Mesothelial cell of epicardium (in vitro differentiated cells): ENCODE data around the gene TFF2. TPM values are rescaled to one million over a fixed set of nuclear protein-coding genes. Genes with fewer than 3 reads are reported as not detected.
A peak's percentile ranks its signal among the peaks of the same experiment; 100 is the strongest.

ENCODE experiments used
- DNase-seq, 2 experiments: peaks; one replicate each; pipeline ENCODE4 v3.0.0; 2021; ENCODE audit warnings: low spot score in 2 of 2; ENCODE audit not compliant: unreplicated experiment in 2 of 2
- H3K27ac Mint-ChIP-seq: 2 replicates; pipeline ENCODE4 v1.8.0; 2021; ENCODE audit warnings: mixed read lengths
- H3K27me3 Mint-ChIP-seq: 2 replicates; pipeline ENCODE4 v1.8.0; 2021; ENCODE audit warnings: low read depth, mixed read lengths
- H3K36me3 Mint-ChIP-seq: 2 replicates; pipeline ENCODE4 v1.8.0; 2021; ENCODE audit warnings: mixed read lengths
- H3K4me1 Mint-ChIP-seq: 2 replicates; pipeline ENCODE4 v1.8.0; 2021; ENCODE audit warnings: mixed read lengths
- H3K4me3 Mint-ChIP-seq: 2 replicates; pipeline ENCODE4 v1.8.0; 2021; ENCODE audit warnings: mild to moderate bottlenecking, moderate library complexity, mixed read lengths
- H3K9me3 Mint-ChIP-seq: 2 replicates; pipeline ENCODE4 v1.8.0; 2021; ENCODE audit warnings: mixed read lengths
- total RNA-seq: library from RNA; stranded (reverse); gene quantifications from 3 replicates; pipeline ENCODE4 v1.2.1, GENCODE V29; 2021
- TF ChIP-seq, protein P1 (sequence below): fragments of 200-600 bp; sonication (generic); IDR thresholded peaks from one replicate; pipeline ENCODE4 v1.5.0; 2021; ENCODE audit warnings: antibody characterized with exemption; ENCODE audit not compliant: unreplicated experiment

Gene TFF2
- total RNA-seq, 1 donor from 2014 or later, result not detected

GRCh38 chr21:42352441-42353095 lies 1.8 kb upstream of the TFF2 start:
- no peak overlapping the region for H3K27ac Mint-ChIP-seq
- peaks cover 22% of the 10 kb centered on the region for H3K27me3 Mint-ChIP-seq
- TF ChIP-seq, protein P1, sequence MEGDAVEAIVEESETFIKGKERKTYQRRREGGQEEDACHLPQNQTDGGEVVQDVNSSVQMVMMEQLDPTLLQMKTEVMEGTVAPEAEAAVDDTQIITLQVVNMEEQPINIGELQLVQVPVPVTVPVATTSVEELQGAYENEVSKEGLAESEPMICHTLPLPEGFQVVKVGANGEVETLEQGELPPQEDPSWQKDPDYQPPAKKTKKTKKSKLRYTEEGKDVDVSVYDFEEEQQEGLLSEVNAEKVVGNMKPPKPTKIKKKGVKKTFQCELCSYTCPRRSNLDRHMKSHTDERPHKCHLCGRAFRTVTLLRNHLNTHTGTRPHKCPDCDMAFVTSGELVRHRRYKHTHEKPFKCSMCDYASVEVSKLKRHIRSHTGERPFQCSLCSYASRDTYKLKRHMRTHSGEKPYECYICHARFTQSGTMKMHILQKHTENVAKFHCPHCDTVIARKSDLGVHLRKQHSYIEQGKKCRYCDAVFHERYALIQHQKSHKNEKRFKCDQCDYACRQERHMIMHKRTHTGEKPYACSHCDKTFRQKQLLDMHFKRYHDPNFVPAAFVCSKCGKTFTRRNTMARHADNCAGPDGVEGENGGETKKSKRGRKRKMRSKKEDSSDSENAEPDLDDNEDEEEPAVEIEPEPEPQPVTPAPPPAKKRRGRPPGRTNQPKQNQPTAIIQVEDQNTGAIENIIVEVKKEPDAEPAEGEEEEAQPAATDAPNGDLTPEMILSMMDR, result no peak
- H3K4me3 Mint-ChIP-seq, result no peak overlapping the region
- no peaks in the 10 kb centered on the region for H3K4me1 Mint-ChIP-seq
- H3K9me3 Mint-ChIP-seq, result peaks cover 28% of the 10 kb centered on the region
- H3K36me3 Mint-ChIP-seq, result no peaks in the 10 kb centered on the region
- no peak for DNase-seq

- Mint-ChIP-seq H3K4me3 (no peak overlapping the region), H3K36me3 (no peaks in the 10 kb centered on the region), H3K4me1 (no peaks in the 10 kb centered on the region), H3K27me3 (peaks cover 24% of the 10 kb centered on the region), H3K27ac (no peak overlapping the region), H3K9me3 (peaks cover 21% of the 10 kb centered on the region)
- DNase-seq, result no peak
- TF ChIP-seq, protein P1, result no peak
Observed at GRCh38 chr21:42351626-42352440, 1.0 kb upstream of the TFF2 start.

GRCh38 chr21:42350318-42350910 lies 380 bp downstream of the TFF2 start:
- no peaks in the 10 kb centered on the region for H3K4me1 Mint-ChIP-seq
- H3K27me3 Mint-ChIP-seq, result peaks cover 22% of the 10 kb centered on the region
- peak in 1 of 2 experiments; percentile 22 for DNase-seq
- no peak overlapping the region for H3K27ac Mint-ChIP-seq
- H3K36me3 Mint-ChIP-seq, result no peaks in the 10 kb centered on the region
- H3K9me3 Mint-ChIP-seq, result peaks cover 9% of the 10 kb centered on the region
- TF ChIP-seq, protein P1, result no peak
- H3K4me3 Mint-ChIP-seq, result no peak overlapping the region

- no peaks in the 10 kb centered on the region for H3K36me3 Mint-ChIP-seq
- no peaks in the 10 kb centered on the region for H3K4me1 Mint-ChIP-seq
- no peak overlapping the region for H3K27ac Mint-ChIP-seq
- peaks cover 4% of the 10 kb centered on the region for H3K9me3 Mint-ChIP-seq
- no peak for DNase-seq
- no peak overlapping the region for H3K4me3 Mint-ChIP-seq
- H3K27me3 Mint-ChIP-seq, result peaks cover 22% of the 10 kb centered on the region
- TF ChIP-seq, protein P1, result no peak
Observed at GRCh38 chr21:42349420-42350317, 1.1 kb downstream of the TFF2 start.

DNA sequence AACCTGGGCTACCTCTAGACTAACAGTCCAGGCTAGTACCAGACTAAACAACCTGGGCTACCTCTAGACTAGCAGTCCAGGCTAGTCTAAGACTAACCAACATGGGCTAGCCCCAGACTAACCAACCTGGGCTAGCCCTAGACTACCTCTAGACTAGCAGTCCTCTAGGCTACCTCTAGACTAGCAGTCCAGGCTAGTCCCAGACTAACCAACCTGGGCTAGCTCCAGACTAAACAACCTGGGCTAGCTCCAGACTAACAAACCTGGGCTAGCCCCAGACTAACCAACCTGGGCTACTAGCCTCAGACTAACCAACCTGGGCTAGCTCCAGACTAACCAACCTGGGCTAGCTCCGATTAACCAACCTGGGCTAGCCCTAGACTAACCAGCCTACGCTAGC lies 2.0 kb downstream of the TFF2 start:
- Mint-ChIP-seq H3K27ac (no peak overlapping the region), H3K27me3 (peaks cover 22% of the 10 kb centered on the region), H3K4me3 (no peak overlapping the region), H3K4me1 (no peaks in the 10 kb centered on the region), H3K9me3 (no peaks in the 10 kb centered on the region), H3K36me3 (no peaks in the 10 kb centered on the region)
- TF ChIP-seq, protein P1, result no peak
- DNase-seq, result no peak
